Activated T-cell treated with anti-CD3 and anti-CD28 coated beads for 1 hour (primary cell): ENCODE results near the gene CHTF8.

Experiments used
- DNase-seq: peaks from one replicate; pipeline ENCODE4 v3.0.0-alpha.2; 2020; ENCODE audit warnings: low read depth

Gene CHTF8

GRCh38 chr16:69112285-69113129, 19.9 kb downstream of the CHTF8 start:
- DNase-seq, result no peak

GRCh38 chr16:69111876-69112230, 20.5 kb downstream of the CHTF8 start:
- DNase-seq, result no peak

GRCh38 chr16:69111216-69111875, 21.0 kb downstream of the CHTF8 start:
- no peak for DNase-seq

- no peak for DNase-seq
Observed at GRCh38 chr16:69110406-69110805, 22.0 kb downstream of the CHTF8 start.

GRCh38 chr16:69109486-69110270, 22.7 kb downstream of the CHTF8 start:
- no peak for DNase-seq

GRCh38 chr16:69108905-69109252, 23.5 kb downstream of the CHTF8 start:
- DNase-seq, result no peak

- DNase-seq, result no peak
Observed at GRCh38 chr16:69108064-69108904, 24.1 kb downstream of the CHTF8 start.

- DNase-seq, result no peak
Observed at GRCh38 chr16:69107316-69107962, 24.9 kb downstream of the CHTF8 start.

GRCh38 chr16:69106491-69107315, 25.7 kb downstream of the CHTF8 start:
- no peak for DNase-seq

- no peak for DNase-seq
Observed at GRCh38 chr16:69105501-69106361, 26.7 kb downstream of the CHTF8 start, which contains the start of gene HAS3. Gene HAS3, plus strand, starts transcription at chr16:69105653. Its CDS starts 3,743 bp downstream, at chr16:69109396.

- no peak for DNase-seq
Observed at GRCh38 chr16:69100071-69100691, 32.2 kb downstream of the CHTF8 start.

GRCh38 chr16:69095193-69095592, 37.2 kb downstream of the CHTF8 start:
- DNase-seq, result no peak

GRCh38 chr16:69094501-69094900, 37.9 kb downstream of the CHTF8 start:
- DNase-seq, result no peak

- no peak for DNase-seq
Observed at GRCh38 chr16:69093974-69094373, 38.4 kb downstream of the CHTF8 start.

GRCh38 chr16:69089091-69089910, 43.1 kb downstream of the CHTF8 start:
- no peak for DNase-seq

GRCh38 chr16:69088684-69089083, 43.7 kb downstream of the CHTF8 start:
- no peak for DNase-seq

GRCh38 chr16:69087161-69087581, 45.2 kb downstream of the CHTF8 start:
- DNase-seq, result no peak
